ENCODE measurements around the gene UPF3A. TPM values are rescaled to one million over a fixed set of nuclear protein-coding genes. Genes with fewer than 3 reads are reported as not detected.

Gene UPF3A
- total and polyA plus RNA-seq, 2 experiments from 2014 or later, result 45.0 to 174 TPM

GRCh38 chr13:114299604-114300305, 18.4 kb downstream of the UPF3A start:
- H3K27ac Mint-ChIP-seq, result no peak overlapping the region

More at GRCh38 chr13:114299604-114300305, 18.4 kb downstream of the UPF3A start:
- H3K4me3 ChIP-seq, result no peak overlapping the region
- no peaks in the 10 kb centered on the region for H3K27me3 ChIP-seq (ENCODE audit: insufficient read depth)
- no peak for ATAC-seq
- H3K27ac ChIP-seq (ENCODE audit: low read depth), result no peak overlapping the region
- Mint-ChIP-seq H3K4me1 (no peaks in the 10 kb centered on the region), H3K27me3 (ENCODE audit: insufficient read depth, low read depth, poor library complexity) (peaks cover 6% of the 10 kb centered on the region), H3K9me3 (no peaks in the 10 kb centered on the region), H3K4me3 (no peak overlapping the region), H3K36me3 (ENCODE audit: low read depth) (peaks cover 75% of the 10 kb centered on the region)
- TF ChIP-seq ETS1 (IDR thresholded peaks at IDR 0.05), result no peak
- no peak for TF ChIP-seq EZH2phosphoT487 (IDR thresholded peaks at IDR 0.05; ENCODE audit: unreplicated experiment)
- TF ChIP-seq CTCF (conservative IDR thresholded peaks at IDR 0.05; ENCODE audit: low read depth in 2 of 2), result no peak
- TF ChIP-seq NANOG (IDR thresholded peaks at IDR 0.05; ENCODE audit: borderline replicate concordance), result no peak
- TF ChIP-seq REST (IDR thresholded peaks at IDR 0.05; ENCODE audit: unreplicated experiment), result no peak
- TF ChIP-seq STAT1 (IDR thresholded peaks at IDR 0.05; ENCODE audit: unreplicated experiment), result no peak
- TF ChIP-seq JUNB (IDR thresholded peaks at IDR 0.05; ENCODE audit: unreplicated experiment), result no peak
- no peak for TF ChIP-seq CREB1 (CRISPR knock-in tag; IDR thresholded peaks at IDR 0.05; ENCODE audit: low read depth)
- no peak for TF ChIP-seq ZNF114 (CRISPR knock-in tag; IDR thresholded peaks at IDR 0.05)
- TF ChIP-seq ZNF462 (CRISPR knock-in tag; IDR thresholded peaks at IDR 0.05), result no peak
- TF ChIP-seq EZH2 (IDR thresholded peaks at IDR 0.05; ENCODE audit: low read depth, unreplicated experiment), result no peak
- no peak for TF ChIP-seq ZNF331 (CRISPR knock-in tag; IDR thresholded peaks at IDR 0.05; ENCODE audit: low read depth)
- TF ChIP-seq POLR2AphosphoS5 (IDR thresholded peaks at IDR 0.05; ENCODE audit: low read depth), result no peak
- DNase-seq (ENCODE audit: low spot score), result no peak
- no peaks in the 10 kb centered on the region for H3F3A ChIP-seq (replicated peaks; ENCODE audit: low read depth)
- peaks cover 36% of the 10 kb centered on the region for H3K36me3 ChIP-seq (ENCODE audit: insufficient read depth)
- H2AFZ ChIP-seq, result no peak overlapping the region
- no peaks in the 10 kb centered on the region for H3K4me1 ChIP-seq (ENCODE audit: insufficient read depth)
- peaks cover 16% of the 10 kb centered on the region; the same call in 1 of the 2 replicates for H4K20me1 ChIP-seq (replicated peaks; ENCODE audit: insufficient read depth)
- no peak overlapping the region for H3K4me2 ChIP-seq
- peaks cover 19% of the 10 kb centered on the region for H3K79me2 ChIP-seq (replicated peaks; ENCODE audit: insufficient read depth)
- H3K9me2 ChIP-seq (ENCODE audit: insufficient read depth), result no peaks in the 10 kb centered on the region
